BJ (cell line): ENCODE measurements around the gene FOXK2. TPM values are rescaled to one million over a fixed set of nuclear protein-coding genes. Genes with fewer than 3 reads are reported as not detected.
"Not testable (repeated sequence)": the region's sequence is repeated elsewhere in the genome, so short reads cannot be mapped to it uniquely, and the experiment has no call there.

Experiments
- CTCF ChIA-PET: fragments of 350-600 bp; formaldehyde crosslinking; extraction: SDS; loops from one replicate; lab custom pipeline; 2021; ENCODE audit warnings: antibody characterized with exemption, inconsistent platforms; lab: Yijun Ruan, JAX
- POLR2A ChIA-PET: fragments of 300-600 bp; sonication (Branson Sonifier 250); formaldehyde crosslinking; extraction: SDS; loops from one replicate; lab custom pipeline; 2021; ENCODE audit warnings: antibody characterized with exemption; lab: Charles Lee
- DNase-seq: peaks from one replicate; pipeline ENCODE4 v3.0.0-alpha.2; 2011; ENCODE audit warnings: low read depth
- H3K27me3 ChIP-seq: 2 replicates; pipeline ENCODE4 v1.6.0; 2011; ENCODE audit warnings: low read length; ENCODE audit not compliant: control insufficient read depth, insufficient read depth
- H3K36me3 ChIP-seq: 2 replicates; pipeline ENCODE4 v1.5.1; 2011; ENCODE audit warnings: low read length; ENCODE audit not compliant: control insufficient read depth, insufficient read depth
- H3K4me3 ChIP-seq: 2 replicates; pipeline ENCODE4 v1.5.1; 2011; ENCODE audit warnings: low read depth, mild to moderate bottlenecking, control low read depth, low read length
- CTCF ChIP-seq: IDR thresholded peaks from 2 replicates; pipeline ENCODE4 v1.5.1; 2011; ENCODE audit warnings: low read depth, mild to moderate bottlenecking, control low read depth, inconsistent platforms, low read length, moderate library complexity; ENCODE audit not compliant: insufficient read depth
- polyA plus RNA-seq: library from polyadenylated mRNA; depleted of rRNA; stranded (reverse); fragments of >200 nt; gene quantifications from 2 replicates; pipeline ENCODE4 v1.2.3, GENCODE V29; 2011

Gene FOXK2
- polyA plus RNA-seq, 1 experiment: 19.2 TPM

DNA sequence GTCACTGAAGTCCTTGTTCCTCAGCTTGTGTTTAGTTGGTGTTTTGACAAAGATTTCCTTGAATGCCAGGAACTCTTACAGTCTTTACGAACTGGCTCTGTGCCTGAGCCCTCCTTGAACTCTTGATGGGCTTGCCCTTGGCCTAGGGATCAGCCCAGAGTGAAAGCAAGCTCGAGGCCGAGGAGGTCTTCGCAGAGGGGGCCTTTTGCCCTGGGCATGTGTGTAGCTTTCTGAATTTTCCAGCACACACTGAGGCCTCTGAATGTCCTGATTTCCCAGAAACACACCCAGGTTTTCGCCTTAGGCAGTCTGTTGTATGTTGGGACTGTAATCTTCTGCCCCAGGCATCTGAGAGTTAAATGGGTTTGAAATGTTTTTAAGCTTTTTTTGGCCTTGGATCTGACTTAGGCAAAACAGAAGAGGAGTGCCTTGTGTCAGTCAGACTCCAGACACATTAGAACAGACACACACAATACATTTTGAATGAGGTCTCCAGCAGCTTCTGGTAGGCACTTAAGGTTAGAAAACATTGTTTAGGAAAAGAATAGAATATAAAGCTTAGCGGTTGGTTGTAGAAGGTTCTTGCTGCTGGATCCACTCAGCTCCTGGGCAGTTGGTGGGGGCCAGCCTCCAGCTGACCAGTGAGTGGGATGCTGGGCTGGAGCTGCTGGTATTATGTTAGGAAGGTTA, 17.1 kb downstream of the FOXK2 start:
- ChIA-PET CTCF (interaction anchor here (1.1 to 3.0 kb wide), 4 partner anchors 10 to 42 kb away, joined by 4 to 15 read pairs (median 6); no protein-coding TSS in a partner anchor), POLR2A (interaction anchor here (0.6 to 1.0 kb wide), 2 partner anchors 8 to 162 kb away, joined by 7 to 9 read pairs; partner anchors contain the start of gene RAB40B)
- no peak for TF ChIP-seq CTCF
- H3K36me3 ChIP-seq: no peaks in the 10 kb centered on the region
- peak overlapping the region; percentile 2; the same call in 1 of the 2 replicates for H3K4me3 ChIP-seq
- no peaks in the 10 kb centered on the region for H3K27me3 ChIP-seq
- DNase-seq: no peak

- H3K27me3 ChIP-seq, POLR2A ChIA-PET, DNase-seq, H3K4me3 ChIP-seq, H3K36me3 ChIP-seq: not testable (repeated sequence)
- CTCF ChIA-PET: interaction anchor here (1.1 to 3.0 kb wide), 4 partner anchors 10 to 17 kb away, joined by 4 to 15 read pairs (median 8); no protein-coding TSS in a partner anchor
These were observed 17.7 kb downstream of the FOXK2 start for GRCh38 chr17:82537228-82537627.

- H3K27me3 ChIP-seq, POLR2A ChIA-PET, H3K4me3 ChIP-seq, H3K36me3 ChIP-seq, DNase-seq: not testable (repeated sequence)
- CTCF ChIA-PET: interaction anchor here (0.6 to 2.4 kb wide), 2 partner anchors 15 to 236 kb away, joined by 3 to 11 read pairs; no protein-coding TSS in a partner anchor
These were observed 19.5 kb downstream of the FOXK2 start for GRCh38 chr17:82539076-82539475.

DNA sequence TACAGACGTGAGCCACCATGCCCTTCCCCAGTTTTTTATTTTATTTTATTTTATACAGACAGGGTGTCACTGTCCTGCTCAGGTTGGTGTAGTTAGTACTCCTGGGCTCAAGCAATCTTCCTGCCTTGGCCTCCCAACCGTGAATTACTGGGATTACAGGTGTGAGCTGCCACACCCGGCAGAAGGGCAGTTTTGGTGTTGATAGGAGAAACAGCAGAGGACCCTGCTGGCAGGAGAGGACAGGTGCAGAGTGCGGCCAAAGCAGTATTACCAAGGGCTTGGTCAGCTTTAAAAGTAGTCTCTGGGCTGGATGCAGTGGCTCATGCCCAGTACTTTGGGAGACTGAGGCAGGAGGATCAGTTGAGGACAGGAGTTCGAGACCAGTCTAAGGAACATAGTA, 22.9 kb downstream of the FOXK2 start:
- Histone ChIP-seq H3K36me3 (no peaks in the 10 kb centered on the region), H3K27me3 (no peaks in the 10 kb centered on the region), H3K4me3 (no peak overlapping the region)
- TF ChIP-seq CTCF: no peak
- ChIA-PET POLR2A (no interaction called here), CTCF (no interaction called here)
- DNase-seq: no peak

DNA sequence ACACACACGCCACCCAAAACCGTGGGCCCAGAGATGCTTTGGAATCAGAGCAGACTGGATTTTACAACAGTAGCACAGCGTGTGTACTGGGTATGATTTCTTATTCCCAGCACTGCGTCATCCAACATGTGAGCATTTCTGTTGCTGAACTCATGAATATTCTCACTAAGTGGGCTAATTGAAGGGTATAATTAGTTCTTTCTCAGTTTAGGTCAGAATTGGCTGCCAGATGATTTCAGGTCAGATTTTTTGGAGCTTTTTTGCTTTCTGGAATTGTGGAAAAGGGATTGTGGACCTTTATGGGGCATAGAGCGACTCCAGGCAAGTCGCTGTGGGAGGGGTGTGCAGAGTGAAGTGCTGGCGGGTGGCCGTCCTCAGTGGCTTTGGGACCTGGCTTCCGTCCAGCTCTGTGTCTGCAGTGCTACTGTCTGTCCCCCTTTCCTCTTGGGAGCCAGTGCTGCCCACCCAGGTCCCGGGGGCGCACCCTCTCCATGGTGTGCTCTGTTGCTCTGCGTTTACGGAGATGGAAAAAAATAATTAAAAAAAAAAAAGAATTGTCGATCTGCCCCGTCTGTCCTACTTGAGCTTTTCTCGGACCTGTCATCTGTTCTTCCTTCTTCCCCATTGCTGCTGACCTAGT, 25.0 kb downstream of the FOXK2 start:
- Histone ChIP-seq H3K4me3 (no peak overlapping the region), H3K27me3 (no peaks in the 10 kb centered on the region), H3K36me3 (no peaks in the 10 kb centered on the region)
- ChIA-PET POLR2A (interaction anchor here (0.5 to 0.6 kb wide), 2 partner anchors 8 to 56 kb away, joined by 5 to 9 read pairs; no protein-coding TSS in a partner anchor), CTCF (interaction anchor here (1.4 kb wide), 1 partner anchor 9 kb away, joined by 7 read pairs; no protein-coding TSS in a partner anchor)
- no peak for DNase-seq
- TF ChIP-seq CTCF: no peak

DNA sequence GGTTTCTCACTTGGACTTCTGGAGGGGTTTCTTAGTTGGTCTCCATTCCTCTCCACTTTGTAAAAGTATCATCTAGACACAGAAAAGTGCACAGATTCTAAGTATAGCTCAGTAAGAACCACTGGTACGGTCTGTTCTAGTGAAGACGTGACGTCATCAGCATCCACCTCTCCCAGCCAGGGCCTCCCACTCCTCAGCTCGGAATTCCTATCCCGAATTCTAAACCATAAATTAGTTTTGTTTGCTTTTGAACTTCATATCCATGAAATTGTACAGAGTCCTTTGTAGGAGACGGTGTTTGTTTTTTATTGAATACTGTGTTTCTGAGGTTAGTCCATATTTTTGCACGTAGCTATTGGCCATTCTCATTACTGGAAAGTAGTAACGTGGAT, 25.5 kb downstream of the FOXK2 start:
- CTCF ChIA-PET: interaction anchor here (1.4 kb wide), 1 partner anchor 9 kb away, joined by 7 read pairs; no protein-coding TSS in a partner anchor
- no peak overlapping the region for H3K4me3 ChIP-seq
- POLR2A ChIA-PET: interaction anchor here (0.5 to 0.6 kb wide), 2 partner anchors 9 to 57 kb away, joined by 5 to 9 read pairs; no protein-coding TSS in a partner anchor
- TF ChIP-seq CTCF: no peak
- DNase-seq: no peak
- no peaks in the 10 kb centered on the region for H3K27me3 ChIP-seq
- H3K36me3 ChIP-seq: no peaks in the 10 kb centered on the region
